Upper lobe of left lung (tissue), 4 donors: ENCODE measurements around the gene MPC1.

ENCODE experiments used
- CTCF ChIP-seq, 6 experiments: fragments of 450-650 bp in 4 of 6; fragments of 200-600 bp in 2 of 6; sonication (generic) in 2 of 6; IDR thresholded peaks; one replicate each; pipeline ENCODE4 v1.5.1; 2016 to 2019; ENCODE audit warnings: antibody characterized with exemption in 6 of 6
- EP300 ChIP-seq, 4 donors: sonication (generic); formaldehyde crosslinking; IDR thresholded peaks; one replicate each; pipeline ENCODE4 v1.5.1; 2017; ENCODE audit warnings: antibody characterized with exemption in 4 of 4, control low read depth in 2 of 4
- POLR2A ChIP-seq, 4 donors: fragments of 450-650 bp; IDR thresholded peaks; one replicate each; pipeline ENCODE4 v1.5.1; 2016 to 2017; ENCODE audit warnings: antibody characterized with exemption in 4 of 4, mild to moderate bottlenecking in 2 of 4
- POLR2AphosphoS5 ChIP-seq, 2 donors: sonication (generic); formaldehyde crosslinking; IDR thresholded peaks; one replicate each; pipeline ENCODE4 v1.5.1; 2017; ENCODE audit warnings: antibody characterized with exemption in 2 of 2

GRCh38 chr6:166369782-166370181 is 13.0 kb downstream of the MPC1 start:
- TF ChIP-seq CTCF (IDR thresholded peaks at IDR 0.05) (no peak), POLR2AphosphoS5 (IDR thresholded peaks at IDR 0.05) (no peak), POLR2A (IDR thresholded peaks at IDR 0.05) (no peak), EP300 (IDR thresholded peaks at IDR 0.05) (no peak)
